CD4-positive, alpha-beta T cell treated with Interleukin-2 at 100 ng/mL for 4 hours (primary cell): ENCODE results near the gene TRAF7.
"Not testable (repeated sequence)": the region's sequence is repeated elsewhere in the genome, so short reads cannot be mapped to it uniquely, and the experiment has no call there.

Experiments used
- DNase-seq: peaks from one replicate; pipeline ENCODE4 v3.0.0-alpha.2; 2020; ENCODE audit warnings: low spot score

The TRAF7 gene

GRCh38 chr16:2155091-2155950, at the start of gene TRAF7:
Gene TRAF7, plus strand, starts transcription at chr16:2155782. Its CDS starts 8,139 bp downstream, at chr16:2163921.
- DNase-seq: peak; percentile 100

- not testable (repeated sequence) for DNase-seq
Observed at GRCh38 chr16:2106211-2106610, 49.4 kb upstream of the TRAF7 start.

- DNase-seq: not testable (repeated sequence)
Observed at GRCh38 chr16:2107121-2107790, 48.3 kb upstream of the TRAF7 start.

GRCh38 chr16:2107791-2108125, 47.8 kb upstream of the TRAF7 start:
- DNase-seq: not testable (repeated sequence)

GRCh38 chr16:2108446-2109270, 46.9 kb upstream of the TRAF7 start:
- DNase-seq: not testable (repeated sequence)

GRCh38 chr16:2109271-2109580, 46.4 kb upstream of the TRAF7 start:
- DNase-seq: not testable (repeated sequence)

- not testable (repeated sequence) for DNase-seq
Observed at GRCh38 chr16:2109872-2110271, 45.7 kb upstream of the TRAF7 start.

GRCh38 chr16:2110332-2111008, 45.1 kb upstream of the TRAF7 start:
- DNase-seq: not testable (repeated sequence)

- not testable (repeated sequence) for DNase-seq
Observed at GRCh38 chr16:2111009-2111353, 44.6 kb upstream of the TRAF7 start.

GRCh38 chr16:2111412-2112335, 43.9 kb upstream of the TRAF7 start:
- not testable (repeated sequence) for DNase-seq

- not testable (repeated sequence) for DNase-seq
Observed at GRCh38 chr16:2112539-2113106, 43.0 kb upstream of the TRAF7 start.

- DNase-seq: not testable (repeated sequence)
Observed at GRCh38 chr16:2114225-2114624, 41.4 kb upstream of the TRAF7 start.

GRCh38 chr16:2114885-2115590, 40.5 kb upstream of the TRAF7 start:
- DNase-seq: not testable (repeated sequence)

GRCh38 chr16:2115591-2115973, 40.0 kb upstream of the TRAF7 start:
- no peak for DNase-seq

- not testable (repeated sequence) for DNase-seq
Observed at GRCh38 chr16:2116428-2116827, 39.2 kb upstream of the TRAF7 start.

- DNase-seq: not testable (repeated sequence)
Observed at GRCh38 chr16:2117341-2117740, 38.2 kb upstream of the TRAF7 start.

- DNase-seq: not testable (repeated sequence)
Observed at GRCh38 chr16:2117960-2118722, 37.4 kb upstream of the TRAF7 start.

- DNase-seq: peak; percentile 29
Observed at GRCh38 chr16:2121325-2121724, 34.3 kb upstream of the TRAF7 start.

GRCh38 chr16:2121853-2122252, 33.7 kb upstream of the TRAF7 start:
- DNase-seq: no peak
